Nephron (organoid): ENCODE results near the gene POM121L2.

Experiments
- H3K27ac Mint-ChIP-seq, 3 experiments: 2 replicates each; pipeline ENCODE4 v1.8.0; 2020; ENCODE audit warnings: mixed read lengths in 3 of 3, mild to moderate bottlenecking in 2 of 3, moderate library complexity in 1 of 3
- H3K27me3 Mint-ChIP-seq: 2 replicates; pipeline ENCODE4 v1.8.0; 2021; ENCODE audit warnings: low read depth, mild to moderate bottlenecking, moderate library complexity, mixed read lengths
- H3K36me3 Mint-ChIP-seq: 2 replicates; pipeline ENCODE4 v1.8.0; 2020; ENCODE audit warnings: low read depth, mixed read lengths
- H3K4me1 Mint-ChIP-seq: 2 replicates; pipeline ENCODE4 v1.8.0; 2020; ENCODE audit warnings: mixed read lengths
- H3K4me3 Mint-ChIP-seq, 3 experiments: 2 replicates each; pipeline ENCODE4 v1.8.0; 2020; ENCODE audit warnings: mild to moderate bottlenecking in 3 of 3, mixed read lengths in 3 of 3, moderate library complexity in 2 of 3
- H3K9me3 Mint-ChIP-seq: 2 replicates; pipeline ENCODE4 v1.8.0; 2020; ENCODE audit warnings: mixed read lengths
- TF ChIP-seq, protein P1 (sequence below), 3 experiments: fragments of 200-600 bp; sonication (generic); IDR thresholded peaks; one replicate each; pipeline ENCODE4 v1.5.0; 2021; ENCODE audit warnings: antibody characterized with exemption in 3 of 3; ENCODE audit not compliant: unreplicated experiment in 3 of 3

Gene POM121L2

DNA sequence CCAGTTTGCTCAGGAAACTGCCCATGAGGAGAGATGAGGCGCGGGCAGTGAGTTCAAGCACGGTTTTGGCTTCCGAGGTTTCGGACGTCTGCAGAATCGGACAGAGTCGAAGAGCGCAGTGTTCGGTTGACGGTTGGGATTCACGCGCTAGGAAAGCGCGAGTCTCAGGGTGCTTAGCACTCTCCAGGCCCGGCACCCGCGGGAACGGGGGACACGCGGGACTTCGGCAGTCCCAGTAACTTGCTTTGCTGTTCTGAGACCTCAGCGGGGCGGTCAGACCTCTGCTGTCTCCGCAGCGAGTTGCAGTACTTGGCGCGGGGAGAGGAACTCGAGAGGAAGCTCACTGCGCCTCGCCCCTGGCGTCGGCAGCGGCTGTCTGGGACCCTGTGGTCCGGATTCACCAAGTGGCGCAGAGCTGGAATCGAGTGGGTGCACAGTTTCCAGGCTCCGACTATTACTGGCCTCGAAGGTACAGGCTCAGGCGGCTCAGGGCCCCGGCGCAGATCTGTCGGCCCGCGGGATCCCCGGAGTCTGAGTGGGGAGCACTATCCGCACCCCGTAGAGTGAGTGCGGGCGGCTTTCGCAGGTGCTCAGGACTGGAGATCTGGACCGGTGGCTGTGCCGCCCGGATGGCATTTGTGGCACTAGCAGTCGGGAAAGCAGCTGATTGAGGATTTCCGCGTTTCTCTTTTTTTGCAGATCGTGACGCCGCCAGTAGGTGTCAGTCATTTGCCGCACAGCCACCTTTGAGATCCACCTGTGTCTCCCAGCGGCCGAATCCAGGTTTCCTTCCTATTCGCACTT lies at the start of gene POM121L2:
Gene POM121L2 (minus strand): TSS at position 128 of the 804 bp plus-strand sequence. CDS start 103 bp downstream, at position 25.
- no peak within 1 kb of the TSS for H3K27ac Mint-ChIP-seq
- H3K4me1 Mint-ChIP-seq = no peaks in the 10 kb centered on the region
- H3K27me3 Mint-ChIP-seq = peaks cover 71% of the 10 kb centered on the region
- no peaks in the 10 kb centered on the region for H3K36me3 Mint-ChIP-seq
- peak within 1 kb of the TSS; percentile 82 to 85 (median 85) for H3K4me3 Mint-ChIP-seq
- H3K9me3 Mint-ChIP-seq = peaks cover 6% of the 10 kb centered on the region
- TF ChIP-seq, protein P1, sequence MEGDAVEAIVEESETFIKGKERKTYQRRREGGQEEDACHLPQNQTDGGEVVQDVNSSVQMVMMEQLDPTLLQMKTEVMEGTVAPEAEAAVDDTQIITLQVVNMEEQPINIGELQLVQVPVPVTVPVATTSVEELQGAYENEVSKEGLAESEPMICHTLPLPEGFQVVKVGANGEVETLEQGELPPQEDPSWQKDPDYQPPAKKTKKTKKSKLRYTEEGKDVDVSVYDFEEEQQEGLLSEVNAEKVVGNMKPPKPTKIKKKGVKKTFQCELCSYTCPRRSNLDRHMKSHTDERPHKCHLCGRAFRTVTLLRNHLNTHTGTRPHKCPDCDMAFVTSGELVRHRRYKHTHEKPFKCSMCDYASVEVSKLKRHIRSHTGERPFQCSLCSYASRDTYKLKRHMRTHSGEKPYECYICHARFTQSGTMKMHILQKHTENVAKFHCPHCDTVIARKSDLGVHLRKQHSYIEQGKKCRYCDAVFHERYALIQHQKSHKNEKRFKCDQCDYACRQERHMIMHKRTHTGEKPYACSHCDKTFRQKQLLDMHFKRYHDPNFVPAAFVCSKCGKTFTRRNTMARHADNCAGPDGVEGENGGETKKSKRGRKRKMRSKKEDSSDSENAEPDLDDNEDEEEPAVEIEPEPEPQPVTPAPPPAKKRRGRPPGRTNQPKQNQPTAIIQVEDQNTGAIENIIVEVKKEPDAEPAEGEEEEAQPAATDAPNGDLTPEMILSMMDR (IDR thresholded peaks at IDR 0.05; ENCODE audit: unreplicated experiment in 3 of 3) = peak; percentile 68 to 74 (median 73)

DNA sequence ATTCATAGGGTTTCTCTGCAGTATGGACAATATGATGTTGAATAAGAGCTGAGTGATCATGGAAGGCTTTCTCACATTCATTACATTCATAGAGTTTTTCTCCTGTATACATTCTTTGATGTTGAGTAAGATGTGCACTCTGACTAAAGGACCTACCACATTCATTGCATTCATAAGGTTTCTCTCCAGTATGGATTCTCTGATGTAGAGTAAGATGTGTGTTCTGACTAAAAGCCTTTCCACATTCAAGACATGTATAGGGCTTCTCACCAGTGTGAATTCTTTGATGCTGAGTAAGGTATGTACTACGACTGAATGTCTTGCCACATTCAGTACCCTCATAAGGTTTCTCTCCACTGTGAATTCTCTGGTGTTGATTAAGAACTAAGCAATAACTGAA lies 47.2 kb upstream of the POM121L2 start:
- TF ChIP-seq, protein P1 (IDR thresholded peaks at IDR 0.05; ENCODE audit: unreplicated experiment in 3 of 3) = no peak
- Mint-ChIP-seq H3K4me1 (no peaks in the 10 kb centered on the region), H3K4me3 (no peak overlapping the region), H3K36me3 (peaks cover 47% of the 10 kb centered on the region), H3K27me3 (no peaks in the 10 kb centered on the region), H3K9me3 (peaks cover 46% of the 10 kb centered on the region), H3K27ac (no peak overlapping the region)

DNA sequence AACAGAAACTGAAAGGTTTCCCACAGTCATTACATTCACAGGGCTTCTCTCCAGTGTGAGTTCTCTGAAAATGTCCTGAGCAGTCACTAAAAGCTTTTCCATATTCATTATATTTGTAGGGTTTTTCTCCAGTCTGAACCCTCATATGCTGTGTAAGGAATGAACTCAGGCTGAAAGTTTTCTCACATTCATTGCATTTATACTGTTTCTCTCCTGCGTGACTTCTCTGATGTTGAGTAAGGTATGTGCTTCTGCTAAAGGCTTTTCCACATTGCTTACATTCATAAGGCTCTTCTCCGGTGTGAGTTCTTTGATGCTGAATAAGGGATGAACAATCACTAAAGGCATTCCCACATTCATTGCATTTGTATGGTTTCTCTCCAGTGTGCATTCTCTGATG lies 46.7 kb upstream of the POM121L2 start:
- H3K9me3 Mint-ChIP-seq = peaks cover 48% of the 10 kb centered on the region
- H3K4me3 Mint-ChIP-seq = no peak overlapping the region
- H3K27ac Mint-ChIP-seq = no peak overlapping the region
- H3K4me1 Mint-ChIP-seq = no peaks in the 10 kb centered on the region
- H3K36me3 Mint-ChIP-seq = peaks cover 46% of the 10 kb centered on the region
- TF ChIP-seq, protein P1 (IDR thresholded peaks at IDR 0.05; ENCODE audit: unreplicated experiment in 3 of 3) = no peak
- no peaks in the 10 kb centered on the region for H3K27me3 Mint-ChIP-seq

DNA sequence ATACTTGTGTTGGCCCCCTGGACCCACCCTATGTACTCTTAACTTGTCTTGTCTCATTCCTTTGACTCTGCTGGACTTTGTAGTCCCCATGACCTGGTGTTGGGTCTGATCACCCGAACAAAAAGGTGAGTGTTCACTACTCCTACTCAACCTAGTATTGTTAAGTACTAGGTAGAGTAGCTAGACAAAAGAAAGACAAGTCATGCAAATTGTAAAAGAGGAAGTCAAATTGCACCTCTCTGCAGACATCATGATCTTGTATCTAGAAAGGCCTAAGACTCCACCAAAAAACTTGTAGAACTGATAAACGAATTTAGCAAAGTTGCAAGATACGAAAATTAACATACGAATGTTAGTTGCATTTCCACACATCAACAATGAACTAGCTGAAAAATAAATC lies 40.8 kb upstream of the POM121L2 start:
- TF ChIP-seq, protein P1 (IDR thresholded peaks at IDR 0.05; ENCODE audit: unreplicated experiment in 3 of 3) = no peak
- no peak overlapping the region for H3K27ac Mint-ChIP-seq
- no peak overlapping the region for H3K4me3 Mint-ChIP-seq
- H3K36me3 Mint-ChIP-seq = no peaks in the 10 kb centered on the region
- no peaks in the 10 kb centered on the region for H3K4me1 Mint-ChIP-seq
- H3K9me3 Mint-ChIP-seq = peaks cover 38% of the 10 kb centered on the region
- no peaks in the 10 kb centered on the region for H3K27me3 Mint-ChIP-seq

DNA sequence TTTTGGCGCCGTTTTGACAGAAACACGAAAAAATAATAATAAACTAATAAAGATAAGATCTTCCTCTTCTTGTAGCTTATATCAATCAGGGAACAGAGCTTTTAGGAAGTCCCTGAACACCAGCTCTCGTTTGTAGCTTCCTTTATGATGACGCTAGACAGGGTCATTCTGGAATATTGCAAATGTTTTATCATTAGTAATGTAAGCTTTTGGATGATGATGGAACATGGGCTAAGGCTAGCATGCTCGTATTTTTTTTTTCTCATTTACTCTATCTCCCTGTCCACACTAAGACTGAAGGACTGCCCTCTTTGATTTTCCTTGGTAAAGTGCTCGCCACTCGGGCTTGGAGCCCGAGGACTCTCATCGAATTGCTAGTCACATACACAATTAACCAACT lies 22.1 kb upstream of the POM121L2 start:
- no peaks in the 10 kb centered on the region for H3K9me3 Mint-ChIP-seq
- TF ChIP-seq, protein P1 (IDR thresholded peaks at IDR 0.05; ENCODE audit: unreplicated experiment in 3 of 3) = no peak
- no peak overlapping the region for H3K27ac Mint-ChIP-seq
- H3K4me3 Mint-ChIP-seq = peak overlapping the region; percentile 34 to 52 (median 44)
- peaks cover 14% of the 10 kb centered on the region for H3K27me3 Mint-ChIP-seq
- H3K36me3 Mint-ChIP-seq = no peaks in the 10 kb centered on the region
- H3K4me1 Mint-ChIP-seq = peaks cover 4% of the 10 kb centered on the region

DNA sequence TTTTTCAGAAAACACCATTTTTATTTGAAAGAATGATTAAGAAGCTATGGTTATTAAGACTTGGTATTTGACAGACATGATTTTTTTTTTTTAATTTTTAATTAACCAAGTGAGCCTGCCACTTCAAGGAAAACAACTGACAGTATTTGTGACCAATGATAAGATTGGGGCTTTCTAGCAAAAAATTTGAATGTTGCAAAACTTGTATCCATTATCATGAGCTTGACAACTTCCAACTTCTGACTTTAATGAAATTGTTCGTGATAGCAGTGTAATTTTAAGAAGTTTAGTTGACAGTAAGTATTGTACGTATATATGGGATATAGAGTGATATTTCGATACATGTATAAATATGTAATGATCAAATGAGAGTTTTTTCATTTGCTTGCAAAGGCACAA lies 21.6 kb upstream of the POM121L2 start:
- no peaks in the 10 kb centered on the region for H3K9me3 Mint-ChIP-seq
- no peaks in the 10 kb centered on the region for H3K36me3 Mint-ChIP-seq
- peaks cover 4% of the 10 kb centered on the region for H3K4me1 Mint-ChIP-seq
- TF ChIP-seq, protein P1 (IDR thresholded peaks at IDR 0.05; ENCODE audit: unreplicated experiment in 3 of 3) = no peak
- peaks cover 14% of the 10 kb centered on the region for H3K27me3 Mint-ChIP-seq
- peak overlapping the region; percentile 54 to 89 (median 79) for H3K4me3 Mint-ChIP-seq
- H3K27ac Mint-ChIP-seq = no peak overlapping the region
